ENCODE data around the gene MYO1B. TPM values are rescaled to one million over a fixed set of nuclear protein-coding genes. Genes with fewer than 3 reads are reported as not detected.

MYO1B gene
- total RNA-seq, 1 experiment from 2014 or later: 241 TPM

DNA sequence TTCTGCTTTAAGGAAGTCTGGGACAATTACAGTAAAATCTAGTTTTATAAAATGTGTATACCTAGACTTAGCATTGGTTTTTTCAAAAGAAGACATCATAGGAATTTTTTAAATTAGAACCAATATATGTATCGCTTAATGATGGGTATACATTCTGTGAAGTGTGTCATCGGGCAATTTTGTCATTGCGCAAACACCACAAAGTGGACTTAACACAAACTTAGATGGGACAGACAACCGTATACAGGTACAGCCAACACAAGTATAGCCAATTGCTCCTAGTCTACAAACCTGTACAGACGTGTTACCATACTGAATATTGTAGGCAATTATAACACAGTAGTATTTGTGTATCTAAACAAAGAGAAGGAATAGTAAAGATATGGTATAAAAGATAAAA, 12.7 kb downstream of the MYO1B start:
- peak overlapping the region; percentile 23 for H3K27ac Mint-ChIP-seq (ENCODE audit: low read depth, unreplicated experiment)
- peaks cover 13% of the 10 kb centered on the region for H3K36me3 Mint-ChIP-seq (ENCODE audit: insufficient read depth, unreplicated experiment)
- intact Hi-C loops (cut with micrococcal nuclease): no loop called here
- TF ChIP-seq, protein P1, sequence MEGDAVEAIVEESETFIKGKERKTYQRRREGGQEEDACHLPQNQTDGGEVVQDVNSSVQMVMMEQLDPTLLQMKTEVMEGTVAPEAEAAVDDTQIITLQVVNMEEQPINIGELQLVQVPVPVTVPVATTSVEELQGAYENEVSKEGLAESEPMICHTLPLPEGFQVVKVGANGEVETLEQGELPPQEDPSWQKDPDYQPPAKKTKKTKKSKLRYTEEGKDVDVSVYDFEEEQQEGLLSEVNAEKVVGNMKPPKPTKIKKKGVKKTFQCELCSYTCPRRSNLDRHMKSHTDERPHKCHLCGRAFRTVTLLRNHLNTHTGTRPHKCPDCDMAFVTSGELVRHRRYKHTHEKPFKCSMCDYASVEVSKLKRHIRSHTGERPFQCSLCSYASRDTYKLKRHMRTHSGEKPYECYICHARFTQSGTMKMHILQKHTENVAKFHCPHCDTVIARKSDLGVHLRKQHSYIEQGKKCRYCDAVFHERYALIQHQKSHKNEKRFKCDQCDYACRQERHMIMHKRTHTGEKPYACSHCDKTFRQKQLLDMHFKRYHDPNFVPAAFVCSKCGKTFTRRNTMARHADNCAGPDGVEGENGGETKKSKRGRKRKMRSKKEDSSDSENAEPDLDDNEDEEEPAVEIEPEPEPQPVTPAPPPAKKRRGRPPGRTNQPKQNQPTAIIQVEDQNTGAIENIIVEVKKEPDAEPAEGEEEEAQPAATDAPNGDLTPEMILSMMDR (IDR thresholded peaks at IDR 0.05; ENCODE audit: unreplicated experiment): no peak
- H3K9me3 Mint-ChIP-seq (ENCODE audit: unreplicated experiment): no peaks in the 10 kb centered on the region
- no TSS peak for BruUV-seq (replicated peaks)
- H3K4me3 Mint-ChIP-seq (ENCODE audit: unreplicated experiment): no peak overlapping the region
- CTCF ChIA-PET: interaction anchor here (1.4 kb wide), 1 partner anchor 10 kb away, joined by 5 read pairs; no protein-coding TSS in a partner anchor
- POLR2A ChIA-PET: no interaction called here
- DNase-seq (ENCODE audit: unreplicated experiment): no peak
- H3K4me1 Mint-ChIP-seq (ENCODE audit: insufficient read depth, unreplicated experiment): peaks cover 32% of the 10 kb centered on the region
- no peaks in the 10 kb centered on the region for H3K27me3 Mint-ChIP-seq (ENCODE audit: insufficient read depth, unreplicated experiment)

DNA sequence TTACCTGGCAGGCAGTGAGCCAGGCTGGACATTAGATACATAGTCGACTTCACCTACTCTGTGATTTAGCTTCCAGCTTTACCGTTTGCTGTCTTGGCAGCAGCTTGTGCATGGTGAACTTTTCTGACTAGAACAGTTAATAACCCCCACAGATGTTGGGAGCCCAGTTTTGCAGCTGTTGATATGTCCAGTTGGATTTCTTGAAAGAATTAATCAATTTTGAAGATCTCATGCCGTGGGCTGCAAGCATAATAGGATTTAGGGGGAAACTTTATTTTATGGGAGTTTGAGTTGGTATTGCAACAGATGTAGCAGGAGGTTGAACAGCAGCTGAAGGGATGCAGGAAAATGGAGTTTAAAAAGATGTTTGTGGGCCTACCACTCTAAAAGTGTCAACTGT, 13.8 kb downstream of the MYO1B start:
- TF ChIP-seq, protein P1 (IDR thresholded peaks at IDR 0.05; ENCODE audit: unreplicated experiment): no peak
- no peaks in the 10 kb centered on the region for H3K9me3 Mint-ChIP-seq (ENCODE audit: unreplicated experiment)
- ChIA-PET CTCF (interaction anchor here (0.6 to 1.2 kb wide), 3 partner anchors 13 to 244 kb away, joined by 3 to 4 read pairs (median 3); no protein-coding TSS in a partner anchor), POLR2A (interaction anchor here (1.4 kb wide), 1 partner anchor 13 kb away, joined by 4 read pairs; the partner anchor contains the start of gene MYO1B)
- H3K36me3 Mint-ChIP-seq (ENCODE audit: insufficient read depth, unreplicated experiment): peaks cover 13% of the 10 kb centered on the region
- no peak for DNase-seq (ENCODE audit: unreplicated experiment)
- H3K27ac Mint-ChIP-seq (ENCODE audit: low read depth, unreplicated experiment): no peak overlapping the region
- H3K4me1 Mint-ChIP-seq (ENCODE audit: insufficient read depth, unreplicated experiment): peaks cover 38% of the 10 kb centered on the region
- intact Hi-C loops (cut with micrococcal nuclease): no loop called here
- H3K4me3 Mint-ChIP-seq (ENCODE audit: unreplicated experiment): no peak overlapping the region
- no peaks in the 10 kb centered on the region for H3K27me3 Mint-ChIP-seq (ENCODE audit: insufficient read depth, unreplicated experiment)
- BruUV-seq (replicated peaks): no TSS peak

DNA sequence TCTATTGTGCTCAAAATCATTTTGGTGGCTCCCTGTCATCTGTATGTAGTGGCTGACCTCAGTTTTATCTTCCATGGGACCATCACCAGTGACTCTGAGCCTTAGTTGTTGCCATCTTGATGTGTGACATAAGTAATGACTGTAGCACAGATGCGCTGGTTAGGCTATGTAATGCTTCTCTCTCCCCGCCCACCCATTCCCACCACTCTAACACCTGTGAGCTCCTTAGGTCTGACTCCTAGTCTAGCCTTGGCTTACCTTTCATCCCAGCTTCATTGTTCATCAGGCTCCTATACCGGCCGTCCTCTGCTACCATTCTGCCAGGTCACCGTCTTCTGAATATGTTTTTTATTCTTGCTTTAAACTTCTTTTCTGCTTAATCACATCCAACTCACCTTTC, 17.2 kb downstream of the MYO1B start:
- Mint-ChIP-seq H3K4me1 (ENCODE audit: insufficient read depth, unreplicated experiment) (peaks cover 40% of the 10 kb centered on the region), H3K9me3 (ENCODE audit: unreplicated experiment) (no peaks in the 10 kb centered on the region), H3K27ac (ENCODE audit: low read depth, unreplicated experiment) (peak overlapping the region; percentile 77), H3K36me3 (ENCODE audit: insufficient read depth, unreplicated experiment) (peaks cover 18% of the 10 kb centered on the region), H3K27me3 (ENCODE audit: insufficient read depth, unreplicated experiment) (no peaks in the 10 kb centered on the region), H3K4me3 (ENCODE audit: unreplicated experiment) (no peak overlapping the region)
- TF ChIP-seq, protein P1 (IDR thresholded peaks at IDR 0.05; ENCODE audit: unreplicated experiment): no peak
- no TSS peak for BruUV-seq (replicated peaks)
- ChIA-PET POLR2A (interaction anchor here (0.5 to 2.0 kb wide), 3 partner anchors 11 to 120 kb away, joined by 3 to 8 read pairs (median 5); no protein-coding TSS in a partner anchor), CTCF (interaction anchor here (0.6 kb wide), 2 partner anchors 127 to 243 kb away, joined by 3 to 4 read pairs; no protein-coding TSS in a partner anchor)
- peak; percentile 39 for DNase-seq (ENCODE audit: unreplicated experiment)
- intact Hi-C loops (cut with micrococcal nuclease): no loop called here

DNA sequence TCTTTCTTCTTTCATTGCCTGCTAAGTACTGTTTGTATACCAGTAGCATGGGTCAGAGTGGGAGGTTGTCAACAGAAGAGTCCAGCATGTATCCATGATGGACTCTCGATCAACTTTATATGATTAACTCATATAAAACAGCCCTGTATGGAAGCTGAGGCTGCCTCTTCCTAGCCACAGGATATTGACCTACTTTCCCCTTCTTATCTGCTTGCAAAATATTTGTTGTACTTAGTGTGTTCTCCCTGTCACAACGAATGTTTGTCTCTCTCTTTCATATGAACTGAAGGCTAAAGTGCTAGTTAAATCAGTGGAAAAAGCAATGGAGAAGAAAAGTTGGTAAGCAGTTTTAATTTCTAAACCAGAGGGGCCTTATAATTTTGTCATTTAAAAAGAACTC, 17.8 kb downstream of the MYO1B start:
- intact Hi-C loops (cut with micrococcal nuclease): no loop called here
- H3K36me3 Mint-ChIP-seq (ENCODE audit: insufficient read depth, unreplicated experiment): peaks cover 18% of the 10 kb centered on the region
- peaks cover 38% of the 10 kb centered on the region for H3K4me1 Mint-ChIP-seq (ENCODE audit: insufficient read depth, unreplicated experiment)
- BruUV-seq (replicated peaks): no TSS peak
- no peaks in the 10 kb centered on the region for H3K9me3 Mint-ChIP-seq (ENCODE audit: unreplicated experiment)
- H3K4me3 Mint-ChIP-seq (ENCODE audit: unreplicated experiment): no peak overlapping the region
- TF ChIP-seq, protein P1 (IDR thresholded peaks at IDR 0.05; ENCODE audit: unreplicated experiment): no peak
- POLR2A ChIA-PET: interaction anchor here (1.2 to 2.7 kb wide), 2 partner anchors 11 to 17 kb away, joined by 5 to 11 read pairs; partner anchors contain the start of gene MYO1B
- peak overlapping the region; percentile 77 for H3K27ac Mint-ChIP-seq (ENCODE audit: low read depth, unreplicated experiment)
- no peaks in the 10 kb centered on the region for H3K27me3 Mint-ChIP-seq (ENCODE audit: insufficient read depth, unreplicated experiment)
- DNase-seq (ENCODE audit: unreplicated experiment): no peak
- CTCF ChIA-PET: no interaction called here

Data from MCF 10A (cell line).